Lower leg skin (tissue), 3 donors: ENCODE results near the gene ATR.

Source experiments
- CTCF ChIP-seq, 3 donors: fragments of 450-650 bp; IDR thresholded peaks; one replicate each; pipeline ENCODE4 v1.5.1; 2016; ENCODE audit warnings: antibody characterized with exemption in 3 of 3, mild to moderate bottlenecking in 3 of 3, moderate library complexity in 2 of 3
- POLR2A ChIP-seq, 2 donors: fragments of 450-650 bp; IDR thresholded peaks; one replicate each; pipeline ENCODE4 v1.6.1; 2016 to 2017; ENCODE audit warnings: antibody characterized with exemption in 2 of 2, mild to moderate bottlenecking in 1 of 2, moderate library complexity in 1 of 2

DNA sequence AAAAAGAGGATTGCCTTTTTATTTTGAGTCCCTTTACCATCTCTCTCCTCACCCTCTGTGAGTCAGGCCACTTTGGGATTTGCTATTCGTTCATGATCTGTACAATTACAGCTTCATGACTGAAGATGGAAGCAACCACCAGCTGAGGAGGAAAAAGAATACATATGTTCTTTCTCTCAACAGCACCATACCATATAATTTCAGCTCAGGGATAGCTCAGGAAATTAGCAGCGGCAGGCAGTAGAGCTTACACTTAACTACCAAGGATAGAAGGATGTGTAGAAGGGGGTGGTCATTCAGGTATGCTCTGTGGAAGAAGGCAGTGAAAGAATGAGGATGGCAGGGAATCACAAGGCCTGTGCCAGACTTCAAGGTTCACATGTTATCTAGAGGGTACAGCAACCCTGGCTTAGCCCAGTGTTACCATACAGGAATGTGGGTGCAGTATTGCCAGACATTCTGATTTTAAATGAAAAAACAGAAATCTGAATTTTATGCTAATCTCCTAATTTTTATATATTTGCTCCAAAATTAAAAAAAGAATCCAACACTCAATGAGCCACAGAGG is 35.6 kb upstream of the ATR start:
- TF ChIP-seq CTCF (IDR thresholded peaks at IDR 0.05) (no peak), POLR2A (IDR thresholded peaks at IDR 0.05) (no peak)
